ENCODE results near the gene LIF.
A peak's percentile ranks its signal among the peaks of the same experiment; 100 is the strongest.

The LIF gene

GRCh38 chr22:30266445-30267381, 20.2 kb upstream of the LIF start, which contains the start of gene OSM:
TSS of gene OSM (minus strand) at chr22:30266851. CDS start at chr22:30266799, 52 bp downstream.
- Histone ChIP-seq H3K9ac (ENCODE audit: low read length) (no peak within 1 kb of the TSS), H3K27me3 (ENCODE audit: control insufficient read depth, insufficient read depth, low read length) (no peaks in the 10 kb centered on the region), H3K36me3 (ENCODE audit: control insufficient read depth, insufficient read depth, low read length) (no peaks in the 10 kb centered on the region), H3K27ac (ENCODE audit: low read depth, low read length) (no peak within 1 kb of the TSS), H3K4me1 (ENCODE audit: control insufficient read depth, insufficient read depth, low read length) (no peaks in the 10 kb centered on the region), H3K4me3 (ENCODE audit: low read length) (peak within 1 kb of the TSS; percentile 47)

GRCh38 chr22:30265823-30266444, 19.4 kb upstream of the LIF start:
- Histone ChIP-seq H3K4me3 (ENCODE audit: low read length) (peak overlapping the region; percentile 45), H3K4me1 (ENCODE audit: control insufficient read depth, insufficient read depth, low read length) (no peaks in the 10 kb centered on the region), H3K27me3 (ENCODE audit: control insufficient read depth, insufficient read depth, low read length) (no peaks in the 10 kb centered on the region), H3K27ac (ENCODE audit: low read depth, low read length) (no peak overlapping the region), H3K36me3 (ENCODE audit: control insufficient read depth, insufficient read depth, low read length) (no peaks in the 10 kb centered on the region), H3K9ac (ENCODE audit: low read length) (no peak overlapping the region)

- Histone ChIP-seq H3K4me3 (ENCODE audit: low read length) (no peak overlapping the region), H3K4me1 (ENCODE audit: control insufficient read depth, insufficient read depth, low read length) (no peaks in the 10 kb centered on the region), H3K27me3 (ENCODE audit: control insufficient read depth, insufficient read depth, low read length) (no peaks in the 10 kb centered on the region), H3K36me3 (ENCODE audit: control insufficient read depth, insufficient read depth, low read length) (no peaks in the 10 kb centered on the region), H3K9ac (ENCODE audit: low read length) (no peak overlapping the region), H3K27ac (ENCODE audit: low read depth, low read length) (no peak overlapping the region)
Observed at GRCh38 chr22:30265131-30265720, 18.7 kb upstream of the LIF start.

GRCh38 chr22:30263883-30264282, 17.3 kb upstream of the LIF start:
- no peaks in the 10 kb centered on the region for H3K27me3 ChIP-seq (ENCODE audit: control insufficient read depth, insufficient read depth, low read length)
- no peaks in the 10 kb centered on the region for H3K36me3 ChIP-seq (ENCODE audit: control insufficient read depth, insufficient read depth, low read length)
- H3K4me1 ChIP-seq (ENCODE audit: control insufficient read depth, insufficient read depth, low read length), result no peaks in the 10 kb centered on the region
- no peak overlapping the region for H3K27ac ChIP-seq (ENCODE audit: low read depth, low read length)
- H3K9ac ChIP-seq (ENCODE audit: low read length), result no peak overlapping the region
- no peak overlapping the region for H3K4me3 ChIP-seq (ENCODE audit: low read length)

- no peak overlapping the region for H3K27ac ChIP-seq (ENCODE audit: low read depth, low read length)
- no peak overlapping the region for H3K9ac ChIP-seq (ENCODE audit: low read length)
- H3K27me3 ChIP-seq (ENCODE audit: control insufficient read depth, insufficient read depth, low read length), result no peaks in the 10 kb centered on the region
- no peaks in the 10 kb centered on the region for H3K36me3 ChIP-seq (ENCODE audit: control insufficient read depth, insufficient read depth, low read length)
- H3K4me3 ChIP-seq (ENCODE audit: low read length), result peak overlapping the region; percentile 49
- no peaks in the 10 kb centered on the region for H3K4me1 ChIP-seq (ENCODE audit: control insufficient read depth, insufficient read depth, low read length)
Observed at GRCh38 chr22:30262917-30263741, 16.6 kb upstream of the LIF start.

GRCh38 chr22:30262112-30262511, 15.6 kb upstream of the LIF start:
- H3K36me3 ChIP-seq (ENCODE audit: control insufficient read depth, insufficient read depth, low read length), result no peaks in the 10 kb centered on the region
- no peaks in the 10 kb centered on the region for H3K27me3 ChIP-seq (ENCODE audit: control insufficient read depth, insufficient read depth, low read length)
- no peaks in the 10 kb centered on the region for H3K4me1 ChIP-seq (ENCODE audit: control insufficient read depth, insufficient read depth, low read length)
- H3K9ac ChIP-seq (ENCODE audit: low read length), result no peak overlapping the region
- H3K27ac ChIP-seq (ENCODE audit: low read depth, low read length), result no peak overlapping the region
- H3K4me3 ChIP-seq (ENCODE audit: low read length), result no peak overlapping the region

- Histone ChIP-seq H3K4me1 (ENCODE audit: control insufficient read depth, insufficient read depth, low read length) (no peaks in the 10 kb centered on the region), H3K27ac (ENCODE audit: low read depth, low read length) (no peak overlapping the region), H3K27me3 (ENCODE audit: control insufficient read depth, insufficient read depth, low read length) (no peaks in the 10 kb centered on the region), H3K9ac (ENCODE audit: low read length) (no peak overlapping the region), H3K36me3 (ENCODE audit: control insufficient read depth, insufficient read depth, low read length) (no peaks in the 10 kb centered on the region), H3K4me3 (ENCODE audit: low read length) (no peak overlapping the region)
Observed at GRCh38 chr22:30261134-30261533, 14.6 kb upstream of the LIF start.

- Histone ChIP-seq H3K27ac (ENCODE audit: low read depth, low read length) (no peak overlapping the region), H3K27me3 (ENCODE audit: control insufficient read depth, insufficient read depth, low read length) (no peaks in the 10 kb centered on the region), H3K4me1 (ENCODE audit: control insufficient read depth, insufficient read depth, low read length) (peaks cover 2% of the 10 kb centered on the region)
Observed at GRCh38 chr22:30260682-30261081, 14.1 kb upstream of the LIF start.

GRCh38 chr22:30260276-30260675, 13.7 kb upstream of the LIF start:
- H3K36me3 ChIP-seq (ENCODE audit: control insufficient read depth, insufficient read depth, low read length), result no peaks in the 10 kb centered on the region
- no peak overlapping the region for H3K9ac ChIP-seq (ENCODE audit: low read length)
- H3K4me3 ChIP-seq (ENCODE audit: low read length), result no peak overlapping the region
- H3K27me3 ChIP-seq (ENCODE audit: control insufficient read depth, insufficient read depth, low read length), result no peaks in the 10 kb centered on the region
- H3K27ac ChIP-seq (ENCODE audit: low read depth, low read length), result no peak overlapping the region
- H3K4me1 ChIP-seq (ENCODE audit: control insufficient read depth, insufficient read depth, low read length), result peaks cover 2% of the 10 kb centered on the region

More at GRCh38 chr22:30260682-30261081, 14.1 kb upstream of the LIF start:
- H3K9ac ChIP-seq (ENCODE audit: low read length), result no peak overlapping the region
- H3K4me3 ChIP-seq (ENCODE audit: low read length), result no peak overlapping the region
- H3K36me3 ChIP-seq (ENCODE audit: control insufficient read depth, insufficient read depth, low read length), result no peaks in the 10 kb centered on the region

GRCh38 chr22:30254314-30254713, 7.8 kb upstream of the LIF start:
- no peak overlapping the region for H3K4me3 ChIP-seq (ENCODE audit: low read length)
- no peak overlapping the region for H3K9ac ChIP-seq (ENCODE audit: low read length)
- H3K36me3 ChIP-seq (ENCODE audit: control insufficient read depth, insufficient read depth, low read length), result no peaks in the 10 kb centered on the region
- H3K27me3 ChIP-seq (ENCODE audit: control insufficient read depth, insufficient read depth, low read length), result no peaks in the 10 kb centered on the region
- H3K27ac ChIP-seq (ENCODE audit: low read depth, low read length), result no peak overlapping the region
- peaks cover 2% of the 10 kb centered on the region for H3K4me1 ChIP-seq (ENCODE audit: control insufficient read depth, insufficient read depth, low read length)

GRCh38 chr22:30253205-30253852, 6.8 kb upstream of the LIF start:
- no peak overlapping the region for H3K27ac ChIP-seq (ENCODE audit: low read depth, low read length)
- no peaks in the 10 kb centered on the region for H3K27me3 ChIP-seq (ENCODE audit: control insufficient read depth, insufficient read depth, low read length)
- no peak overlapping the region for H3K9ac ChIP-seq (ENCODE audit: low read length)
- H3K4me1 ChIP-seq (ENCODE audit: control insufficient read depth, insufficient read depth, low read length), result peaks cover 2% of the 10 kb centered on the region
- no peaks in the 10 kb centered on the region for H3K36me3 ChIP-seq (ENCODE audit: control insufficient read depth, insufficient read depth, low read length)
- peak overlapping the region; percentile 0 for H3K4me3 ChIP-seq (ENCODE audit: low read length)
